ENCODE data around the gene DCC.

The DCC gene

DNA sequence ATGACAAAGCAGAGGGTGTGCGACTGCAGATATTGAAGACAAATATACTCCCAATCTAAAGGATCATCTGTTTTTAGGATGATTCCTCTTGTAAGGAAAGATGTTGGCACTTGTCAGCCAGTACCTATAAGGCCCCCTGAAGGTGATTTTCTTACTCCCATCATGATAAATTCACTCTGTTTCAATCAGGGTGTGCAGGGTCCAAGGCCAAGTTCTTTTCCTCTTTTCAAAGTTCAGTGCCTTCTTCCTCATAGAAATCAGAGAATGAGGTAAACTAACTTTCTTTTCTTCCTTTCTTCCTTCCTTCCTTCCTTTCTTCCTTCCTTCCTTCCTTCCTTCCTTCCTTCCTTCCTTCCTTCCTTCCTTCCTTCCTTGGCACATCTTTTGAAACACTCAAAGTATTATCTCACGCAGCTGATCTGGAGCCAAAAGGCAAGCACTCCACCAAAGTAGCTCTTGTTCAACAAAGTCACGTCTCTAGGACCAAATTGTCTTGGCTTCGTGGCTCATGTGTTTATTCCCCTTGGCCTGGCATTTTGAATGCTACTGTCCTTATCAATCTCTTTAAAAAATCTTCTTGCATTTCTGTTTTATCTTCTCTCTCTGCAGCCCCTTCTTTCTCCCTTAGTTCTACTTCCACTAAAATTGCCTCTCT lies 87.7 kb downstream of the DCC start:
- no peak for DNase-seq (ENCODE audit: low read depth)

DNA sequence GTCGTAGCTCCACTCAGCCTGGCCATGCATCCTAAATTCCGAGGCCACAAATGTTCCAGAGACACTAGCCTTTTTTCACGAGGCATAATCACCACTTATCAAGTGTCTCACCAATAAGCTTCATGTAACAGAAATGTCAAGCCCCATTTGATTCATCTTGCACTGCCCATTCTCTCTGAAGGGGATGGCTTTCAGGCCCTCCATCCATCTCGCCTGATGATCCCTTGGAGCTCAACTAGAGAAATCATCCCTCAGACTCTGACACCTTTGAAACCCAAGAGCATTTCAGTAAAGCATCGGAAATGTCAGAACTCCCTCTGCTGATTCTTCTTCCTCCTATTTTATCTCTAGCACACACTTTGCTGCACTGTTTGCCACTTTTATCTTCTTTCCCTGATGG lies 91.7 kb downstream of the DCC start:
- no peak for DNase-seq (ENCODE audit: low read depth)

DNA sequence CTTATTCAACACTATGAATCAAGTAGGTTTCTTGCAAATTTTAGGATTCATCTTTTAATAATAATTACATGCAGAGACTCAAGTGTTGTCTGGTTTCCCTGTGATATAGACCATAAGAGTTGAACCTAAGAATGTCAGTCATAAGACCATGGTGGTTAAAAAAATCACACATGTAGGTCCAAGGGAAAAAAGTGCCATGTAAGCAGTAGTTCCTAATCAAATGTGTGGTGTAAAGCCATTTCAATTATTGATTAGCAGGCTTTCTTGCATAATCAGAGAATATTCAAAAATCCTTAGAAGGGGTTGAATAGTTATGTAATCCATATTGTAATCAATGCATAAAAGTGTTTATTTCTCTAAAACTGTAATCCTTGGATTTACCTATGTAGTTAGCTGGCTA lies 93.8 kb downstream of the DCC start:
- DNase-seq (ENCODE audit: low read depth) = no peak

DNA sequence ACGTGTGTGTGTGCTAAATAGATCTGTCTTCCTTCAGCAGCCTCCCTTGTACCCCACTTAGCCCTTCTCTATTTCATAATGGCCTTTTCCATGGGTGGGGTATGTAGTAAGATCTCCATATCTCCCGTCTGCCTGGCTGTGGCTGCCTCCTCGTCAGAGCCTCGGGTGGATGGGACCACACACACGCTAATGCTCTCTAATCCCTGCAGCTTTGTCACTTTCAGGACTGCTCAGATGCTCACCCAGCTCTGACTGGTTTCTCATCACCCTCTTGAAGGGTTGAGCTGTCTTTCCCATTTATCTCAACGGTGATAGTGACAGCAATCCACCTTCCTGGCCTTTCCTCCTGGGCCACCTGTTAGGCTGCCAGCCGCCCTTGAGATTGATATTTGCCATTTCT lies 95.3 kb downstream of the DCC start:
- DNase-seq (ENCODE audit: low read depth) = no peak

DNA sequence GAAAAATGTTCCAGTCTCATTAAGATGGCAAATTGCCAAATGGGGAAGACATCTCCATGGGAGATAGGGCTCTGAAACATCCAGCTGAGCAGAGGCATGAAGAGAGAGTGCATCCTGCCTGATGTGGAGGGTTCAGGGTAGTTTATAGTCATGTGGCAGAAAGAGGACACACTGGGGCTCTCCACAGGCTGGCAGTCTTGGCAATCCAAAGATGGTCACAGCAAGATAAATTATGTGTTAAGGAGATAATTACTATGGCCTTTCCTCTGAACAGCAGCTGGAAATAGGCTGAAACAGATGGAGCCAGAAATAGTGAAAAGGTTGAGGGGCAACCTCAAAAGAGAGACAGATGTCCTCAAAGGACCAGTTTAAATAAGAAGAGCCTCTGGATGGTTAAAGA lies 97.2 kb downstream of the DCC start:
- no peak for DNase-seq (ENCODE audit: low read depth)

DNA sequence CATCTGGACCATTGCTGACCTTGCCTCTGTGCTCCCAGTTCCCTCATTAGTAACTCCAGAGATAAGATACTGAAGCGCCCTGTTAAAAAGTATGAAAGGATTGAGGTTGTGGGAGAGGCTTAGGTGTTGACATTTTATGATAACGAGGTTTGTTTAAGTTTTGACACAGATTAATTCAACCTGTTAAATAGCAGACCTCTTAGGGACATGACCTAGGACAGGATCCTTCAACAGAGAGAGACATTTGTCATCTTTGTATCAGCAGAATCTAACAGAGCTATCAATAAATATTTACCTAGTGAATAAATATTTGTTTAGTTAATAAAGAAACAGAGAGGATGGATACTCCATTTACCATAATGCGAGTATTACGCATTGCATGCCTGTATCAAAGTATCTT lies 99.5 kb downstream of the DCC start:
- DNase-seq (ENCODE audit: low read depth) = no peak

DNA sequence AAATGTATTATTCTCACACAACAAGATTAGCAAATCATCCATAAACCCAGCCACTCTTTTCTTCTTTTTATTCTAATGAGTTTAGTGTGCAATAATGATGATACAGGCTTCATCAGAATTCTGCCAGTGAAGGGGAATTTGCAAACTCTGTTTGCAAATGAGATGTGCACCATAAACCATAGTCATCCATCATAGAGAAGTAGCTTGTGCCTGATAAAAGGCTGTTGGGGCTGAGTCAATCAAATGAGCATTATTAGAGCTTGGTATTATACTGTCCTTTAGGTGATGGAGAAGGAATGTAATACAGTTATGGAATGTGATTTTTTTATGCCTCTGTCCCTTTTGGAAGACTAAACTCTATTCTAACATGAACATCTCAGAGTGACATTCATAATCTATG lies 101.8 kb downstream of the DCC start:
- DNase-seq (ENCODE audit: low read depth) = no peak

DNA sequence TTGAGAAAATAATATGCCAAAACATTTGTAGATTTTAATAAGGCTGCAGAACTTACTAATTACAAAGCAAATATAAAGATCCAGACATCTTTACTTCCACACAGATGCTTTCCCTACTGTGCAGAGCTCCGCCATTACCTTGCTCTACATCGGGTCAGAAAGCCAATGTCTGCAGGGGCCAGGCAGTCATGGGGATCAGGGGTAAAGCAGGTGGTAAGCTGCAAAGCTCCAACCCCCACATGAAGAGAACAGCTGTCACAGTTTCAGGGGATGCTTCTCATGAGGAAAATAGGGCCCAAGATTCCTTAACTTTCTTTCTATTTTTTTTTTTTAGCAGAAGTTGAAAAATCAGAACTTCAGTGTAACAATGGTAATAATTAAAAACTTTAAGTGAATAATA lies 102.7 kb downstream of the DCC start:
- DNase-seq (ENCODE audit: low read depth) = no peak

DNA sequence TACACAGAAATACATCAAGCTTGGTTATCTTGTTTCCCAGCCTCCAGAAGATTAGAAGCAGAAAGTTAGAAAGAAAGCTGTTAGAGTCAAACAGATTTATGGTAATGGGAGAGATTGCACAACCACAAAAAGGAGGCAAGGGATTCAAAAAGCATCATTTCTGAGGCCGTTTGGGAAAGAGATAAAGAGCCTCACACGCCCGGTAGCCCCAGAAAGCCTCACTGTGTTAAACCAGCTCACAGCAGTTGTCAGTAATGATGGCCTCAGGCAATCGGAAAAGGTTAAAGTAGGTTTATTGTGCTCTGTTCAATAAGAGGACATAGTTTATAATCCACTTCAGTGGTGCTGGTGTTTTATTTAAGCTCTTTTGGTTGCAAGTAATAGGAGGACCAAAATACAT lies 111.3 kb downstream of the DCC start:
- no peak for DNase-seq (ENCODE audit: low read depth)

DNA sequence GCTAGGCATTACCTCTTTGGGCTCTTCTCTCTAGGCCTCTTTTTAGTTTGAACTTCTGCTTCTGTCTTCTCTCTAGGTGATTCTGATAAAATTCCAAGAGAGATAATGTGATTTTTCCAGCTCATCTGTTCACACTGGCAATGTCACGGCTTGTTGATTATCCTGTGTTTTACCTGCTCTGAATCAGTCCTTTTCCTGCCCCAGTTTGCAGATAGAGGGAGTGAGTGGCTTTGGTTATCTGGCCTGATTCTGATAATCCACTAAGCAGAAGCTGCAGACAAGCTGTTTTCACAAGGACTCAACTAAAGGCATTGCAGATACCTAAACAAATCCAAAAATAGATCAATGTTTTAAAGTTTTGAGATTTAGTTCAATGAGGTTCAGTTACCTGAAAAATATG lies 111.9 kb downstream of the DCC start:
- DNase-seq (ENCODE audit: low read depth) = no peak

DNA sequence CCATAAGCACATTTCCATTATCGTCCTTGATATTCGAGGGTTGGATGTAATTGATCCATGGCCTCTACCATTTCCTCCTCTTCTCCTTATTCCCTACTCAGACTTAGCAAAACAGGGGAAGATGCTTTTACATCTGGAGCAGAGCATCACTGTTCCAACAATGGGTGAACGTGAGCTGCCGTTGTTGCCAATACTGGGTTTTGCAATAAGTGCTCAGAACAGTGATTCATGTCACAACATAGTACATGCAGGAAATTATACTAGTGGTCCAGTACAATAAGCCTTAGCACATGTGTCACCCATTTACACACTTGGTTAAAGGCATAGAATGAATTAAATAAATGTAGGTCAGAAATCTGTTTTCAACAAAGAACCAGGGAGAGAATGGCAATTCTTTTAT lies 112.4 kb downstream of the DCC start:
- DNase-seq (ENCODE audit: low read depth) = no peak

DNA sequence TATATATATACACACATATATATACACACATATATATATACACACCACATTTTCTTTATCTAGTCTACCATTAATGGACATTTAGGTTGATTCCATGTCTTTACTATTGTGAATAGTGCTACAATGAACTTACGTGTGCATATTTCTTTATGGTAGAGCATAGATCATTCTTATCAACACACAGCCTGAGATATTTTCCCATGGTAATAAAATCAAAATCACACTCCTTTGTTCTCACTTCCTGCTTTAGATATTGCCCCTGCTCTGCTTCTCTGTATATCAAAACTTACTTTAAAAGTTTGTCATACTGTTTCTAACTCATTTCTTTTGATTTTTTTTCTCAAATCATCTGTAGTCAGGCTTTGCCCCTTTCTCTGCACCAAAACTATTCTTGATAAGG lies 119.9 kb downstream of the DCC start:
- no peak for DNase-seq (ENCODE audit: low read depth)

DNA sequence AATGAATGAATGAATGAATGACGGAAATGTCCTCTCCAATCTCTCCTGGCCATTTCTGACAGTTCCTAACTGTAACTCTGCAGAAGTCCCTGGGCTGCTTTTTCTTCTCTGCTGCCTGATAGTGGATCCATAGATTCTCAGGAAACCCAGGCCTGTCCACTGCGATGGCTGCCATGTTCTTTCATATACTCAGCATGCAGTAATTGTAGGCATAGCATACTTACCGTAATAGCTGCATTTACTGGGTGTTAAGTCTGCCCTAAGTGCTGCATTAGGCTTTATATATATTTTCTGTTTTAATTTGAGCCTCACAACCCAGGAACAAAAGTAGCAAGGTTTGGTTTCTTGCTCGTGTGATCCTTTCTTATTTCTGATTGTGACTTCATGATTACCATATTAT lies 122.9 kb downstream of the DCC start:
- DNase-seq (ENCODE audit: low read depth) = no peak

DNA sequence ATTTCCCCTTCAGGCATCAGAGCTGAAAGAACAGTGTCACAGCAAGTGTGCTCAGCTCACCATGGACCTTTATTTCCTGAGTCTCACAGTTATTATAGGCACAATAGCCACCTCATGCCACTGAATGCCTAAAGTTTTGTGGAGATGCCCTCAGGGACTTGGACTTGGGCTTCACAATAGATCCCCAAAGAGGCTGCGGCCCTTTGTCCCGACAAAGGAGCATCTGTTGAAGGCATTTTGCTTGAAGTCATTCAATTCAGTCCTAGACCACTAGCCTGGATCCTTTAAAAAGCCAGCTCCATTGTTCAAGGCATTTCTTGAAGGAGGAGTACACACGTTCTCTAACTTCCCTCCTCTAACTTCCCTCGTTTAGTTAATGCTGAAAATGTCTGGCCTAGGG lies 125.4 kb downstream of the DCC start:
- DNase-seq (ENCODE audit: low read depth) = no peak

DNA sequence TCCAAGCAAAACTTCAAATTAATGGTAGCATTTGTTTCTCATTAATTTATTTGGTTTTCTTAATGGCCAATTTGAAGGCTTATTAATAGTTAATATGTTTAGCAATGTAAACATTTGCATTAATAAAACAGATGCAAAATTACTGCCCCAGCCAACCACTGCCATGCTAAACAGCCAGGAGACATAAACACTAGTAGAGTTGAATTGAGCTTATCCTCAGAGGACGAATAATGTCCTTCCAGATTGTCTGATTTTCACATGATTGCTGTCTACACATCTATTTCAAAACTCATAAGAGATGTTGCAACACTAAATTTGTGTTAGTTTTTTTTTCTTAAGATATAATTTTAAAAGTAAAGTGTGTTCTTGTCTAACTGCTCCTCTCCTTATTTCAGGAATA lies 128.5 kb downstream of the DCC start:
- no peak for DNase-seq (ENCODE audit: low read depth)

DNA sequence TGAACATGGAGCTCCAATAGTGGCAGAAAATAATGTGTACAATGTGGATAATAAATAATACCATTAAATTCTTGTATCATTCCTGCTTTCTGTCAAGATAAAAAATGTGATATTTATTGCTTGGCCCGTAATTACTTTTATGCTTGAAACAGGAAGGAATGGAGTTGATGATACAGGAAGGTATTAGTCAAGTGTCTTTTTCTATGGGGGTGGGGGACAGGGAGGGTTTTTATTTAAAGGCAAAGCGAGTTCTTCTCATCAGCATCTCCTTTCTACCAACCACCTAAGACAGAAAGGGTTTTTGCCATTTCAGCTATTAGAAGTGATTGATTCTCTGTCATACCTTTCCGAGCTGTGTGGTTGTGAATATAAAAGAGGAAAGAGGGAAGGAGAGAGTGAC lies 135.3 kb downstream of the DCC start:
- no peak for DNase-seq (ENCODE audit: low read depth)

DNA sequence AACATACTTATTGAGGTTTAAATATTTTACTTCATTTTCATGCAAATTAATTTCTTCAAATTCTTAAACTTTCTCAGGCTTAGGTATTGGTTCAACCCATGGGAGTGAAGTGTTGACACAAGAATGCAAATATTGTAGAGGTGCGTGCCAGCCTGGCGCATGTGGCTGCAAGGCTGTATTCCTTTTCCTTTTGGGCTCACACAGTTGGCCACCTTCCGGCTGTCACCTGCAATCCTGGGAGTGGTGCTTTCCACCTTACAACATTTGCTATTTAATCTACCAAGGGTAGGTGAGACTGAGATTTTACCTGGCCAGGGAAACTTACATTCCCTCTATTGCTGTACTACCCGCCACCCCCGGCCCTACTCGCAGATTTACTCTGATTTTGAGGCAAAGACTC lies 141.1 kb downstream of the DCC start:
- DNase-seq (ENCODE audit: low read depth) = no peak

DNA sequence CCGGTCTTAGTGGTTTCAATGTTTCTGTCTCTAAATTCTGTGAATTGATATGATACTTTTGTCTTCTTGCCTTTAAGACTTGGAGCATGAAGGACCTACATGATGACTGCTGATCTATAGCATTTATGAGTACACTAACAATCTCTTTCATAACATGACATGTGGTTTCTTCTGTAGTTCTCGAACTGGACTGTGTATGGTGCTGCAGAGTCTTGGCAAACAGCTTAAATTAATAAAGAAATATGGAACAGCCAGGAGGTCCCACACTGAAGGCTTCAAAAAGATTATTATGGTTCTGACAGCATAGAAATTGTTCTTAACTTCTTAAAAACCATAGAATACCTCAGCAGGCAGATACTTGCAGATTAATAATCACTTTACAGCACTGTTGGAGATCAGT lies 145.0 kb downstream of the DCC start:
- no peak for DNase-seq (ENCODE audit: low read depth)

DNA sequence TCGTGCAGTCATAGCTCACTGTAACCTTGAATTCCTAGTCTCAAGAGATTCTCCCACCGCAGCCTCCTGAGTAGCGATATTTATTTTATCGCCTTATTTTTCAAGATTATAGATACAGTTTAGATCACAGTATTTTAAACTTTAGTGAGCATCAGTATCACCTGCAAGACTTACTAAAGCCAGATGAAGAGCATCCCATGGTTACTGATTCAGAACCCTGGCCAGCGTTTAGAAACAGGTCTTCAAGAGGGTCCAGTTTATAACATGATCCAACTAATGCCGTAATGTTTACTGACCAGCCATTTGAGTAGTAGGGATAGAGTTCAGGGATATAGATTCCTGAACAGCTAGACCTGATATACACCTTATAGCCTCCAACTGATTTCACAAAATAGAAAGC lies 146.1 kb downstream of the DCC start:
- DNase-seq (ENCODE audit: low read depth) = no peak

DNA sequence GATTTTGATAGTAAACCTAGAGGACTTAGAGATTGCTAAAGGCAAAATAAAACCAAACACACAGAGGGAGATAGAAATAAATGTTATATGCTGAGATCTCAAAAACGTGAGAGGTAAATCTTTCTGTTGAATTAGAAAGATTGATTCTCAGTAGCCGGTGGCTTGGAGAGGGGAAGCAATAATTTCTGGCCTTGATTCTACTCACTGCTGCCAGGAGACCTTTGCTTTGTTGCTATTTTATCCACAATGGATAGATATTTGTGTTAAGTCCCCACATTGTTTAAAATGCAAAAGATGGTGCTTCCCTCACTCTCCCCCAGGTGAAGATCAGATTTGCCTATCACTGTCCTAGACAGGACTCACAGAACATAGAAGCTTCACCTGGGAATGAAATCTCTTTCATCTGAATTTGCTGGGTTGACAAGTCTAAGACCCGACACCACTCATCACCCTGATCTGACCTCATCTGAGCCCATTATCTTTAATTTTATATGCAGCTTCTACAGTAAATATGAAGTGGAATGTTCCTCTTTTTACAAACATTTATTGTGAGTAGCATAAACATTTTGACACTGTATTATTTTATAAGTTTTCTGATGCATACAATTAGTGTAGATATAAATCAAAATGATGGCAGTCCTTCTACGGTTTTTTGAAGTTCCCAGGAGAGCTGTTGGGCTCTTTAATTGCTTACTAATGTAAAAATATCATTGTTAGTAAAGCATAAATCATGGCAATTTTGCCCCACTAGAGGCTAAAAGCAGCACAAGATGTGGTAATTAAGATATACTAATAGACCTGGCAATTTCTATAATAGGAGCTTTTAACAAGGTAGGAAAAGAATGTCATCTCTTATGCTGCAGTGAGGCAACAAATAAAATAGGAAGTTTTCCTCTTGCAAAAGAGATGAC lies 149.7 kb downstream of the DCC start:
- DNase-seq (ENCODE audit: low read depth) = no peak

DNA sequence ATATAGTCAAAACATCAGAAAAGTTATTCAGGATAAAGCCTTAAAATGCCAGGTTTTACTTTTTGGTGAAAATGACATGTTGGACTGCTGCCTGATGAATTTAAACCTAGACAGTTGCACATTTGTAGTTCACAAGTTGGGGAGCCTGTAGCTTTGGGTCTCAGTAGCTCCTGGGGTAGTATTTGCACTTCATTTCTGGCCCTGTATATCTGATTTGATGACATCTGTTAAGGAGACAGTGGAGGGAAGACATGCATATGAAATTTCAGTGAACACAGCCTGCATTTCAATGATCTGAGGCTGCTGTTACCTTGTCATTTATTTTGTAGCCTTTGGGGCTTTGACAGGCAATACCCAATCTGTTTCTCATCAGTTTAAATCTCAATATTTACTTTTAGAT lies 156.4 kb downstream of the DCC start:
- no peak for DNase-seq (ENCODE audit: low read depth)

DNA sequence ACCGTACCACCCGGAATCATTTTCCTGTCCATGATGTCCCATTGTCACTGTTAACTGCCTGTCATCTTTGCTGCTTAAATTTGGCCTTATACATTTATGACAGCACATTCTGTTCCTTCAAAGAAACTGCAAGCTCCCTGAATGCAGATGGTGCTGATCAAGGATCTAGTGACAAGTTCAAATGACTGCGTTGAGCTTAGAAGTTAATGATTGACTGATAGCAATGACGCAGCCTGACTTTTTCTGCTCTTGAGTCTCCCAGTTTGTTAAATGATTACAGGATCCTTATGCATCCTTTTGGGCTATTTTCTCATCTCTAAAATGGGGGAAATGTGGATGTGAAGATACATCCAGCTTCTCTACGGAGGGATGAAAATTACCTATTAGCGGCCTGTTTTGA lies 159.0 kb downstream of the DCC start:
- DNase-seq (ENCODE audit: low read depth) = no peak

DNA sequence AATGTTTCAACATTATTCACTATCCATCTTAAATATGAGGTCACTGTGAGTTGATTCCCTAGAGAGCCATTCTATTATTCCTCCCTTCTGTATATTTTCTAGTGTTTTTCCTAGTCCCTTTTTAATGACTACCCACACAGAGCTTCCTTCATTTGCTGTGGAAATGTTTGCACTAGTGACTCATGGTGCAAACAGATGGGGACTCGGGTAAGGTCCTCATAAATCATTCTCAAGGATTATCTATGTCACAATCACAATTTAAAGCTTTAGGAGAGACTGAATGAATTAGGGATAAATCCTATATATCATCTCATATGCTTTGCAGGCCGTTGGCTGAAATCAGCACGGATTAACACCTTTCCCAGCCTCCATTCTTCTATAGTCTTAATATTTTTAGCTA lies 159.6 kb downstream of the DCC start:
- no peak for DNase-seq (ENCODE audit: low read depth)

DNA sequence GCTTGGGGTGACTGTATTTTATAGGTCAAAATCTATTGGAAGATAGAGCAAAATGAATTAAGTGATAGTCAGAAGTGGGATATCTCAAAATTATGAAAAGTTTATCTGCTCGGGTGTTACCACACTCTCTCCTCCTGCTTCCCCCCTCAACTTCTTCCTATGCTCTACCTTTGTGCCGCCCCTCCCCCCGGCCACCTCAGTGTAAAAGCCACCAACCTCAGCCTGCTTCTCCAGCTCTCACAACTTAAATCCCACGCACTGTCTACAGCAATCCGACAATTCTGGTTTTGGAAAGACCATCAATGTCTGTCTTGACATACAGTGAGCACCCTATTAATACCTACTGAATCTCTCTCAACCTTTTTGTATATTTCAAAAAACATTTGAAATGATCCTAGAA lies 164.6 kb downstream of the DCC start:
- DNase-seq (ENCODE audit: low read depth) = no peak

All from stromal cell of bone marrow (primary cell).